ENCODE measurements around the gene KSR1.

KSR1 gene

DNA sequence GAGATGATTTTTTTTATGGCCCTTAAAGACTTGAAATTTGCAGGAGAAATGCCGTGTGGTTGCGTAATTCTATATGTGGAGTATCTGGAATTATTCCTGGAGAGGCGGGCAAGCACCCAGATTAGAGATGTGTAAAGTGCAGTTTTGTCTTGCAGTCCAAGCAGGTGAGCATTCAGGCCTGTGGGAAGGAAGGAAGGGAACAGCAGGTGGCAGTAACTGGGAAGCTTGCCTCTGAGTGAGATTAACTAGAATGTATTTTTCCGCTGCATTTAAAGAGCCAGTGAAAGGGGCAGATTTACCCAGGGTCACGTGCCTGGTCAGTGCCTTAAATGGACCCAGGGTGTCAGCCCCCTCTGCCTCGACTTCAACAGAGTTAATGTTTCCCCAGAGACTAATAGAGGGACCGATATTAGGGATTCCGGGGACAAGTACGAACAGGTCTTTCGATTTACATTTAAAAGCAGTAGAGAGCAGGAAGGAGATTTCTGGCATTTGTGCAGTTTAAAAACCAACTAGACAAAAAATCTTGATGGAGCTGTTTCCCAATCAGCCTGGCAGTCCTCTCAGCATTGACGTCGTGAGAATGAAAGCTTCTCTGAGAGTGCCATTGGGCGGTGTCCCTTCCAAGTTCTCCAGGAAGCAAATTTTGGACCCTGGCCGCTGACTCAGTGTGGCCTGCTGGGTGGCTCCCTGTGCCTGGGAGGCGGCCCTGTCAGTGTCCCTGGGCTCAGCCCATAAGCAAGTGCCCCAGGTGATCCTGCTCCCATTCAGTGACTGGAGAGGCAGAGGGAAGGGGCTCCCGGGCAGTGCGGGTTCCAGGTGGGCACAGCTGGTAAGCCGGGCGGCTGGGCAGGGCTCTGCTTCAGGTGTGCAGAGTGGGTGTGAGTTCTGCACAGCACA lies 38.2 kb downstream of the KSR1 start:
- peak overlapping the region; percentile 63 for H3K27ac ChIP-seq
- TF ChIP-seq, protein P1, sequence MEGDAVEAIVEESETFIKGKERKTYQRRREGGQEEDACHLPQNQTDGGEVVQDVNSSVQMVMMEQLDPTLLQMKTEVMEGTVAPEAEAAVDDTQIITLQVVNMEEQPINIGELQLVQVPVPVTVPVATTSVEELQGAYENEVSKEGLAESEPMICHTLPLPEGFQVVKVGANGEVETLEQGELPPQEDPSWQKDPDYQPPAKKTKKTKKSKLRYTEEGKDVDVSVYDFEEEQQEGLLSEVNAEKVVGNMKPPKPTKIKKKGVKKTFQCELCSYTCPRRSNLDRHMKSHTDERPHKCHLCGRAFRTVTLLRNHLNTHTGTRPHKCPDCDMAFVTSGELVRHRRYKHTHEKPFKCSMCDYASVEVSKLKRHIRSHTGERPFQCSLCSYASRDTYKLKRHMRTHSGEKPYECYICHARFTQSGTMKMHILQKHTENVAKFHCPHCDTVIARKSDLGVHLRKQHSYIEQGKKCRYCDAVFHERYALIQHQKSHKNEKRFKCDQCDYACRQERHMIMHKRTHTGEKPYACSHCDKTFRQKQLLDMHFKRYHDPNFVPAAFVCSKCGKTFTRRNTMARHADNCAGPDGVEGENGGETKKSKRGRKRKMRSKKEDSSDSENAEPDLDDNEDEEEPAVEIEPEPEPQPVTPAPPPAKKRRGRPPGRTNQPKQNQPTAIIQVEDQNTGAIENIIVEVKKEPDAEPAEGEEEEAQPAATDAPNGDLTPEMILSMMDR (conservative IDR thresholded peaks at IDR 0.05) = peak; percentile 78
- no peak for TF ChIP-seq ZFX (IDR thresholded peaks at IDR 0.05)

DNA sequence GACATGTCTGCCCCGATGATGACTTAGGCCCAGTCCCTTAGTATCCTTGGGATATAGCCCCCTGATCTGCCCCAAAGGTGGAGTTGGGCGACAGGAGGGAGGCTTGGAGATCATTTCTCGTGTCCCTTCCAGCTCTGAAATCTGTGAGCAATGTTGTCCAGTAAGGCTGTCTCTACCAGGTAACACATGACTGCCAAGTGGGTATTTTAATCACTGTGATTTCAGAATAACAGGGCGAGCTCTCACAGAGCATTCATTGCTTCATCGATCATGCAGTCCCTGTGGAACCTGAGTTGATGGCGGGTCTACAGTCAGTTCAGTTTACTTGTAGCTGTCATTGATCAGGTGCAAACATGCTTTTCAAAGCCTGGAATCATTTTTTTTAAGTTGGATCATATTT lies 39.2 kb downstream of the KSR1 start:
- peak overlapping the region; percentile 63 for H3K27ac ChIP-seq
- TF ChIP-seq ZFX (IDR thresholded peaks at IDR 0.05) = no peak
- TF ChIP-seq, protein P1 (conservative IDR thresholded peaks at IDR 0.05) = no peak

DNA sequence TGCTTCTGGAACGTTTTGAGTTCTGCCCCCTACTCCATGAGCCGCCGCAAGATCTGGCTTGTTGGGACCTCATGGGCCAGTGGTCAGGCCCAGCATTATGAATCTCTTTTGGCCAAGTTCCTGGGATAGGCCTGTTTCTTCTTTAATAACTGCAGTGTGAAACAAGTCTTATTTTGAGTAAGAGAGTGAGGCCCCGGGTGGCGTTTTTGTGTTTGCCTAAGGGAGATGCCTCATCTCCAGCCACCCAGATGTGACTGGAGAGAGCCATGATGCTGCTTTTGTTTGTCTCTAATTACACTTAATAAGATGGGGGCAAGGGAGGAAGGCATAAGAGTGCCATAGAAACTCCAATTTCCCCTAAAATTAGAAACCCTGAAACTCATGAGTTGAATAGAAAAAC lies 39.8 kb downstream of the KSR1 start:
- TF ChIP-seq ZFX (IDR thresholded peaks at IDR 0.05) = no peak
- TF ChIP-seq, protein P1 (conservative IDR thresholded peaks at IDR 0.05) = no peak
- H3K27ac ChIP-seq = no peak overlapping the region

DNA sequence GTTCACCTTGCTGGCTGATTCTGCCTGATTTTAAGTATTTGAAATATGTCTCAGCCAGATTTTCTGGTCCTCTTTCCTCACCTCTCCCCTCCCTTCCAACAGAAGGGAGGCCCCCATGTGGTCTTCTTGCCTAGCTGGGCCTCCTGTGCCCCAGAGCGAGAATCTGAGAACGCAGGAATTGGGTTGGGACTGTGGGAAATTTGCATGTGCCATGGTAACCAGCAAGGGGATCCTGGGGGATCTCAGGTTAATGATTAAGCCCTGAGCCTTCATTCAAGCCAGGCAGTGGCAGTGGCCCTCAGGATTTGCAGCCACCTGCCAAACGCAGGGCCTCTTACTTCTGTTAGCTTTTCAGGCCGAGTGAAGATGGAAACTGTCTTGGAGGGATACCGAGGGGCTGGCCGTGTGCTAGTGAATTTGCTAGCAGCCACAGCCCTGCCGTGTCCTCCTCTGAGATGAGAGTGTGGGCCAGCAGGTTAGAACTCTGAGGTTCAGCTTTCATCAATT lies 40.2 kb downstream of the KSR1 start:
- TF ChIP-seq, protein P1 (conservative IDR thresholded peaks at IDR 0.05) = no peak
- TF ChIP-seq ZFX (IDR thresholded peaks at IDR 0.05) = no peak
- H3K27ac ChIP-seq = no peak overlapping the region; the same call in 1 of the 2 replicates

DNA sequence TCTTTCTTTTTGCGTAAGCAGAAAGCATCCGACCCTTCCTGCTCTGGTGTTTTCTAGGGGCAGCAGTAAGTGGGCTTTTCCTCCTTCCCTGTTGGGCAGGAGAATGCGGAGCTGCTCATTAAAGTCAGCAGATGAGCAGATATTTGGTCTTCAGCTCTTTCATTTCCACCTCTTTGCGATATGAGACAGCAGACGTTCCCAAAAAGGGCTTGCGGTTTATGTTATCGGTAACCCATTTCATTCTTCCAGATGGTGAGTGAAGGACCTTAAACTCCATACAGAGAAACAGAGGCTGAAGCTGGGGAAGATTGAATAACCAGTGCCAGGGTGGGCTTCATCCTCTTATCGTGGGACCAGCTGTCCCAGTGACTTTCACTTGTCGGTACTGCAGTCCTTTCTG lies 40.7 kb downstream of the KSR1 start:
- H3K27ac ChIP-seq = no peak overlapping the region; the same call in 1 of the 2 replicates
- TF ChIP-seq, protein P1 (conservative IDR thresholded peaks at IDR 0.05) = no peak
- TF ChIP-seq ZFX (IDR thresholded peaks at IDR 0.05) = no peak

DNA sequence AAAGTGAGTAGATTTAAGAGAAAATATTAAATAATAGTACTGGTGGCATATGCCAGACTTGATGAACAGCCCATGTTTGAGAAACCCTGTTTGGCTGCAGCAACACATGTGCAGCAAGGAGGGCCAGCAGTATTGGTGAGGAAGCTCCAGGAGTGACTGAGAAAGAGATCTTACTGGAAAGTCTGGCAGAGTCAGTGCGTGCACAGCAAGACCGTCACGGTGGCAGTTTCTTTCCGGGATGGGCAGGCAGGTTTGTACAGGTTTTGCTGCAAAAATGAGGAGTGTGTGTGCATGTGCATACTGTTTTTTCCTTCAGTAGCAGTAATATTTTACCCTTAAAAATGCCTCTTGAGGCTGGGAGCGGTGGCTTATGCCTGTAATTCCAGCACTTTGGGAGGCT lies 41.4 kb downstream of the KSR1 start:
- no peak for TF ChIP-seq ZFX (IDR thresholded peaks at IDR 0.05)
- TF ChIP-seq, protein P1 (conservative IDR thresholded peaks at IDR 0.05) = no peak
- no peak overlapping the region for H3K27ac ChIP-seq

GRCh38 chr17:27498615-27499309 lies 42.5 kb downstream of the KSR1 start:
- TF ChIP-seq ZFX (IDR thresholded peaks at IDR 0.05) = no peak
- TF ChIP-seq, protein P1 (conservative IDR thresholded peaks at IDR 0.05) = no peak
- H3K27ac ChIP-seq = no peak overlapping the region
